Measurements from ENCODE around the gene CBR3.

Gene CBR3

DNA sequence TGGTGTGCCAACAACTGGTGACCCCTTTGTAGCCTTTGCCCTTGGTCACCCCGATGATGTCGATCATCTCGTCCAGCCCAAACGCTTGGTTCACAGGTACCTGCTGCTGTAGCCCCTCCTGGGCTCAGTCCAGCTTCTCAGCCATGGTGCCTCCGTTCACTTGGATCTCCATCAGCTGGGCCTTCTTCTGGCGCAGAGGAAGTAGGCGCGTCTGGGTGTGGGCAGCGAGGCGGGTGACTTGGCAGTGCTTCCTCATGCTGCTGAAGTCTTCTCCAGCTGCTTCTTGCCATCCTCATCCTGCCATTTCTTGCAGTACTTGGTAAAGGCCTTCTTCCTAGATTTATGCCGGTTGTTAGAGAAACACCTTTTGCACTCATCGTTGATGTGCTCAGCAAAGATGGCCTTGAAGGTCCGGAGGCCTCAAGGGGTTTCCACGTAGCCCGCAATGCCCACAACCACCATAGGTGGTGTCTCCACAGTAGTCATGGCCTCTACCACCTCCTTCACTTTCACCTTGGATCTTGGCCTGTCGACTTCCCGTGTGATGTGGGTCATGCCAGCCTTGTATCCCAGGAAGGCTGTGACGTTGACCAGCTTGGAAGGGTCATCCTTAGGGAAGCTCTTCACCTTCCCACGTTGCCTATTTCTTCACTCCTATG lies 34.7 kb downstream of the CBR3 start:
- H3K27ac ChIP-seq = no peak overlapping the region
- no peaks in the 10 kb centered on the region for H3K9me3 ChIP-seq (ENCODE audit: low read depth, low read length)
- no peak overlapping the region for H3K9ac ChIP-seq (ENCODE audit: insufficient read length)
- DNase-seq (ENCODE audit: low read depth, low spot score) = no peak
- H3K36me3 ChIP-seq (ENCODE audit: insufficient read depth, low read length) = no peaks in the 10 kb centered on the region
- no peak overlapping the region for H3K4me3 ChIP-seq
- TF ChIP-seq FOXP2 (optimal IDR thresholded peaks at IDR 0.05; ENCODE audit: control extremely low read depth, extremely low read length, insufficient read depth) = no peak
- TF ChIP-seq POLR2AphosphoS5 (IDR thresholded peaks at IDR 0.05; ENCODE audit: borderline replicate concordance, low read depth, low read length) = no peak
- TF ChIP-seq EZH2 (IDR thresholded peaks at IDR 0.05) = no peak

DNA sequence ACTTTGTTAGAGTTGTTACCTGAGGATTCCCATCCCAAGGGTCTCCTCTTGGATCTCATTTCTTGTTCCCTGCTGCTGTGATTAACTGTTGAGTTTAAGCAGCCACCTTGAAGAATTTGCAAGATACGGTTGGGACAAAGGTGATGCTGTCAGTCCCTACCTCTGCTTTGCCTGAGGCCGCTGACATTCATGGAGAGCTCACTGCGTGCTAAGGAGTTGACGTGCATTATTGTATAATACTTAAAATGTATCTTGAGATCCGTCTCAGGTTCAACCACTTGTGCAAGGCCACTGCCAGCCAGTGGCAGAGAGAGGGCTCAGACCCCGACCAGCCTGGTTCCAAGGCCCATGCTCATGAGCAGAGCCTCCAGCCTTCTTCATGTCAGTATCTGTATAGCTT lies 35.9 kb downstream of the CBR3 start:
- no peak for DNase-seq (ENCODE audit: low read depth, low spot score)
- H3K36me3 ChIP-seq (ENCODE audit: insufficient read depth, low read length) = no peaks in the 10 kb centered on the region
- H3K9ac ChIP-seq (ENCODE audit: insufficient read length) = no peak overlapping the region
- no peak for TF ChIP-seq EZH2 (IDR thresholded peaks at IDR 0.05)
- no peak for TF ChIP-seq POLR2AphosphoS5 (IDR thresholded peaks at IDR 0.05; ENCODE audit: borderline replicate concordance, low read depth, low read length)
- no peaks in the 10 kb centered on the region for H3K9me3 ChIP-seq (ENCODE audit: low read depth, low read length)
- H3K27ac ChIP-seq = no peak overlapping the region
- H3K4me3 ChIP-seq = no peak overlapping the region

GRCh38 chr21:36171336-36171735 lies 36.5 kb downstream of the CBR3 start:
- Histone ChIP-seq H3K9ac (ENCODE audit: insufficient read length) (no peak overlapping the region), H3K36me3 (ENCODE audit: insufficient read depth, low read length) (no peaks in the 10 kb centered on the region), H3K27ac (no peak overlapping the region), H3K4me3 (no peak overlapping the region), H3K9me3 (ENCODE audit: low read depth, low read length) (no peaks in the 10 kb centered on the region)
- no peak for DNase-seq (ENCODE audit: low read depth, low spot score)
- TF ChIP-seq EZH2 (IDR thresholded peaks at IDR 0.05) (no peak), POLR2AphosphoS5 (IDR thresholded peaks at IDR 0.05; ENCODE audit: borderline replicate concordance, low read depth, low read length) (no peak), FOXP2 (optimal IDR thresholded peaks at IDR 0.05; ENCODE audit: control extremely low read depth, extremely low read length, insufficient read depth) (no peak)

DNA sequence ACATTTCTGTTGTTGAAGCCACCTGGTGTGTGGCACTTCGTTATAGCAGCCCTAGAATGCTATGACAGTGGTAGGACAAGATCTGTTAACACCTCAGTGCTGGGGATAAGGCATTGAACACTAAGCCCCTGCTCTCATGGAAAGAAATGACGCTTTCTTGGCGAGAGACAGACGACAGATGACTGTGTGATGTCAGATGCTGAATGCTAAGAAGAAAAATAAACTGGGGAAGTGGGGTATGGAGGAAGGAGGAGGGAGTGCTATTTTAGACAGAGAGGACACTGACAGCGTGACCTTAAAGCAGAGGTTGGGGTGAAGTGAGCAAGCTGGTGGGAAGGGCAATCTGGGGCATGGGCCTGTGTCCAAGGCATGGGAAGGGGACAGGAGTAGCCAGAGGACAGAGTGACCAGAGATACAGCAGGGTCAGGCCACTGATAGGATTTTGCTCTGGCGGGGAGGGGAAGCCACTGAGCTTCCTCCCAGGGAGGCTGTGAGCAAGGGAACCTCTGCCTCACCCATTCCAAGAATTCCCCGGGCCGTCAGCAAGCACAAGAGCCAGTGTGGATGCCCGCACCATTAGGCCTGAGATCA lies 37.0 kb downstream of the CBR3 start:
- H3K27ac ChIP-seq = no peak overlapping the region
- no peak overlapping the region for H3K9ac ChIP-seq (ENCODE audit: insufficient read length)
- H3K9me3 ChIP-seq (ENCODE audit: low read depth, low read length) = no peaks in the 10 kb centered on the region
- no peak for TF ChIP-seq POLR2AphosphoS5 (IDR thresholded peaks at IDR 0.05; ENCODE audit: borderline replicate concordance, low read depth, low read length)
- no peak for TF ChIP-seq EZH2 (IDR thresholded peaks at IDR 0.05)
- TF ChIP-seq FOXP2 (optimal IDR thresholded peaks at IDR 0.05; ENCODE audit: control extremely low read depth, extremely low read length, insufficient read depth) = no peak
- no peak for DNase-seq (ENCODE audit: low read depth, low spot score)
- H3K36me3 ChIP-seq (ENCODE audit: insufficient read depth, low read length) = no peaks in the 10 kb centered on the region
- no peak overlapping the region for H3K4me3 ChIP-seq

GRCh38 chr21:36174780-36175179 lies 39.9 kb downstream of the CBR3 start:
- TF ChIP-seq POLR2AphosphoS5 (IDR thresholded peaks at IDR 0.05; ENCODE audit: borderline replicate concordance, low read depth, low read length) = no peak
- TF ChIP-seq EZH2 (IDR thresholded peaks at IDR 0.05) = no peak
- no peak for TF ChIP-seq FOXP2 (optimal IDR thresholded peaks at IDR 0.05; ENCODE audit: control extremely low read depth, extremely low read length, insufficient read depth)
- H3K36me3 ChIP-seq (ENCODE audit: insufficient read depth, low read length) = no peaks in the 10 kb centered on the region
- H3K4me3 ChIP-seq = no peak overlapping the region
- H3K9ac ChIP-seq (ENCODE audit: insufficient read length) = no peak overlapping the region
- no peak for DNase-seq (ENCODE audit: low read depth, low spot score)
- no peak overlapping the region for H3K27ac ChIP-seq
- H3K9me3 ChIP-seq (ENCODE audit: low read depth, low read length) = no peaks in the 10 kb centered on the region

GRCh38 chr21:36175771-36176565 lies 41.1 kb downstream of the CBR3 start:
- Histone ChIP-seq H3K9me3 (ENCODE audit: low read depth, low read length) (no peaks in the 10 kb centered on the region), H3K9ac (ENCODE audit: insufficient read length) (no peak overlapping the region), H3K36me3 (ENCODE audit: insufficient read depth, low read length) (no peaks in the 10 kb centered on the region), H3K27ac (no peak overlapping the region), H3K4me3 (no peak overlapping the region)
- DNase-seq (ENCODE audit: low read depth, low spot score) = no peak
- TF ChIP-seq EZH2 (IDR thresholded peaks at IDR 0.05) (no peak), FOXP2 (optimal IDR thresholded peaks at IDR 0.05; ENCODE audit: control extremely low read depth, extremely low read length, insufficient read depth) (no peak), POLR2AphosphoS5 (IDR thresholded peaks at IDR 0.05; ENCODE audit: borderline replicate concordance, low read depth, low read length) (no peak)

GRCh38 chr21:36178349-36178748 lies 43.5 kb downstream of the CBR3 start:
- no peak for DNase-seq (ENCODE audit: low read depth, low spot score)
- H3K36me3 ChIP-seq (ENCODE audit: insufficient read depth, low read length) = no peaks in the 10 kb centered on the region
- H3K9me3 ChIP-seq (ENCODE audit: low read depth, low read length) = no peaks in the 10 kb centered on the region
- H3K4me3 ChIP-seq = no peak overlapping the region
- no peak overlapping the region for H3K27ac ChIP-seq
- no peak for TF ChIP-seq POLR2AphosphoS5 (IDR thresholded peaks at IDR 0.05; ENCODE audit: borderline replicate concordance, low read depth, low read length)
- TF ChIP-seq FOXP2 (optimal IDR thresholded peaks at IDR 0.05; ENCODE audit: control extremely low read depth, extremely low read length, insufficient read depth) = no peak
- TF ChIP-seq EZH2 (IDR thresholded peaks at IDR 0.05) = no peak
- no peak overlapping the region for H3K9ac ChIP-seq (ENCODE audit: insufficient read length)

- Histone ChIP-seq H3K9ac (ENCODE audit: insufficient read length) (no peak overlapping the region), H3K27ac (no peak overlapping the region), H3K36me3 (ENCODE audit: insufficient read depth, low read length) (no peaks in the 10 kb centered on the region), H3K4me3 (no peak overlapping the region), H3K9me3 (ENCODE audit: low read depth, low read length) (no peaks in the 10 kb centered on the region)
- DNase-seq (ENCODE audit: low read depth, low spot score) = no peak
- TF ChIP-seq EZH2 (IDR thresholded peaks at IDR 0.05) = no peak
- no peak for TF ChIP-seq FOXP2 (optimal IDR thresholded peaks at IDR 0.05; ENCODE audit: control extremely low read depth, extremely low read length, insufficient read depth)
- TF ChIP-seq POLR2AphosphoS5 (IDR thresholded peaks at IDR 0.05; ENCODE audit: borderline replicate concordance, low read depth, low read length) = no peak
These were observed 44.3 kb downstream of the CBR3 start for GRCh38 chr21:36179145-36179544.
